IMR-90 (cell line): ENCODE results near the gene SFTA2. TPM values are rescaled to one million over a fixed set of nuclear protein-coding genes. Genes with fewer than 3 reads are reported as not detected.

Experiments used
- ATAC-seq: fragments of 200-7000 bp; cut with Tn5 transposase; 2 replicates; pipeline ENCODE4 v1.9.1; 2020; ENCODE audit warnings: low read depth, mild to moderate bottlenecking, moderate library complexity
- BruUV-seq: library from RNA; stranded (reverse); fragments of 400-500 nt; replicated peaks from 2 replicates; lab custom pipeline; 2021; lab: Mats Ljungman, UMichigan
- CTCF ChIA-PET: fragments of 300-600 bp; formaldehyde crosslinking; extraction: SDS; loops from one replicate; lab custom pipeline; 2021; ENCODE audit warnings: antibody characterized with exemption; lab: Yijun Ruan, JAX
- POLR2A ChIA-PET: fragments of 300-600 bp; sonication (Branson Sonifier 250); formaldehyde crosslinking; loops from one replicate; lab custom pipeline; 2022; ENCODE audit warnings: antibody characterized with exemption; ENCODE audit not compliant: unreplicated experiment; lab: Charles Lee
- DNase-seq: peaks from one replicate; pipeline ENCODE4 v3.0.0; 2013
- H2AFZ ChIP-seq: replicated peaks from 2 replicates; pipeline ENCODE3; 2013; ENCODE audit warnings: low read length, mild to moderate bottlenecking; ENCODE audit not compliant: poor library complexity
- H2AK5ac ChIP-seq: 2 replicates; pipeline ENCODE4 v1.6.1; 2013; ENCODE audit warnings: low read depth, low read length, inconsistent platforms
- H2AK9ac ChIP-seq: replicated peaks from 2 replicates; pipeline ENCODE3; 2013; ENCODE audit warnings: mild to moderate bottlenecking, low read depth, low read length, moderate library complexity; ENCODE audit not compliant: poor library complexity
- H2BK120ac ChIP-seq: 2 replicates; pipeline ENCODE4 v1.6.1; 2013; ENCODE audit warnings: low read depth, low read length, inconsistent platforms
- H2BK15ac ChIP-seq: 3 replicates; pipeline ENCODE4 v1.6.1; 2013; ENCODE audit warnings: low read depth, low read length, inconsistent platforms
- H2BK20ac ChIP-seq: 2 replicates; pipeline ENCODE4 v1.6.1; 2013; ENCODE audit warnings: low read depth, mild to moderate bottlenecking, inconsistent platforms, low read length, moderate library complexity
- H2BK5ac ChIP-seq: 2 replicates; pipeline ENCODE4 v1.6.1; 2013; ENCODE audit warnings: mild to moderate bottlenecking, low read depth, low read length, inconsistent platforms; ENCODE audit not compliant: poor library complexity, severe bottlenecking
- H3K14ac ChIP-seq: replicated peaks from 2 replicates; pipeline ENCODE4 v1.6.1; 2013; ENCODE audit warnings: low read depth, low read length, inconsistent platforms
- H3K18ac ChIP-seq: 2 replicates; pipeline ENCODE4 v1.6.1; 2013; ENCODE audit warnings: low read depth, low read length, control low read depth
- H3K23ac ChIP-seq: 2 replicates; pipeline ENCODE4 v1.6.1; 2013; ENCODE audit warnings: low read depth, low read length, inconsistent platforms
- H3K27ac ChIP-seq: 2 replicates; pipeline ENCODE4 v1.5.1; 2013; ENCODE audit warnings: mild to moderate bottlenecking, control low read depth, low read length; ENCODE audit not compliant: insufficient read depth
- H3K27me3 ChIP-seq: 2 replicates; pipeline ENCODE4 v1.6.1; 2013; ENCODE audit warnings: low read length; ENCODE audit not compliant: control insufficient read depth, insufficient read depth
- H3K36me3 ChIP-seq: 2 replicates; pipeline ENCODE4 v1.6.1; 2013; ENCODE audit warnings: low read length, mixed read lengths; ENCODE audit not compliant: control insufficient read depth, insufficient read depth
- H3K4ac ChIP-seq: 2 replicates; pipeline ENCODE4 v1.6.1; 2013; ENCODE audit warnings: low read depth, low read length, inconsistent platforms
- H3K4me1 ChIP-seq: 2 replicates; pipeline ENCODE4 v1.6.1; 2013; ENCODE audit warnings: low read length, mixed read lengths; ENCODE audit not compliant: control insufficient read depth, insufficient read depth
- H3K4me2 ChIP-seq: 2 replicates; pipeline ENCODE4 v1.6.1; 2013; ENCODE audit warnings: low read depth, mild to moderate bottlenecking, control low read depth, low read length, moderate library complexity
- H3K4me3 ChIP-seq: 2 replicates; pipeline ENCODE4 v1.5.1; 2013; ENCODE audit warnings: low read depth, mild to moderate bottlenecking, control low read depth, low read length, moderate library complexity; ENCODE audit not compliant: insufficient read depth
- H3K56ac ChIP-seq: 2 replicates; pipeline ENCODE4 v1.6.1; 2013; ENCODE audit warnings: low read length, inconsistent platforms; ENCODE audit not compliant: insufficient read depth; ENCODE audit errors: extremely low read depth
- H3K79me1 ChIP-seq, 2 experiments: 2 replicates each; pipeline ENCODE4 v1.6.1; 2013; ENCODE audit warnings: low read length in 2 of 2, inconsistent platforms in 1 of 2, low read depth in 1 of 2
- H3K9ac ChIP-seq: 2 replicates; pipeline ENCODE4 v1.6.1; 2013; ENCODE audit warnings: low read depth, low read length, control low read depth
- H3K9me1 ChIP-seq: 2 replicates; pipeline ENCODE4 v1.6.1; 2013; ENCODE audit warnings: low read length, inconsistent platforms; ENCODE audit not compliant: insufficient read depth
- H3K9me3 ChIP-seq: 2 replicates; pipeline ENCODE4 v1.6.1; 2013; ENCODE audit warnings: low read length; ENCODE audit not compliant: control insufficient read depth, insufficient read depth
- H4K20me1 ChIP-seq: 2 replicates; pipeline ENCODE4 v1.6.1; 2013; ENCODE audit warnings: low read length, inconsistent platforms; ENCODE audit not compliant: insufficient read depth
- H4K5ac ChIP-seq: 2 replicates; pipeline ENCODE4 v1.6.1; 2013; ENCODE audit warnings: mild to moderate bottlenecking, low read depth, low read length, control low read depth
- H4K8ac ChIP-seq, 2 experiments: 2 replicates each; pipeline ENCODE4 v1.6.1; 2013; ENCODE audit warnings: low read depth in 2 of 2, low read length in 2 of 2, control low read depth in 1 of 2, inconsistent platforms in 1 of 2
- H4K91ac ChIP-seq: 2 replicates; pipeline ENCODE4 v1.6.1; 2013; ENCODE audit warnings: low read depth, low read length, inconsistent platforms; ENCODE audit not compliant: insufficient read depth
- BHLHE40 ChIP-seq: fragments of 150-350 bp; IDR thresholded peaks from 2 replicates; pipeline ENCODE4 v1.6.1; 2016; ENCODE audit warnings: mild to moderate bottlenecking, low read depth, low read length
- CEBPB ChIP-seq: IDR thresholded peaks from 2 replicates; pipeline ENCODE4 v1.6.1; 2012; ENCODE audit warnings: low read depth, low read length, improper control_type of control experiment
- CHD1 ChIP-seq: IDR thresholded peaks from 2 replicates; pipeline ENCODE4 v1.6.1; 2012; ENCODE audit warnings: low read depth, low read length, improper control_type of control experiment
- CTCF ChIP-seq: conservative IDR thresholded peaks from 2 replicates; pipeline ENCODE4 v1.5.1; 2012; ENCODE audit warnings: mild to moderate bottlenecking, low read depth, low read length, improper control_type of control experiment
- ELK1 ChIP-seq: fragments of 150-350 bp; IDR thresholded peaks from 2 replicates; pipeline ENCODE4 v1.6.1; 2016; ENCODE audit warnings: low read depth, mild to moderate bottlenecking, low read length, moderate library complexity, borderline replicate concordance
- FOS ChIP-seq: fragments of 150-350 bp; IDR thresholded peaks from 2 replicates; pipeline ENCODE4 v1.6.1; 2016; ENCODE audit warnings: low read depth, low read length
- MAFK ChIP-seq: IDR thresholded peaks from 2 replicates; pipeline ENCODE4 v1.6.1; 2012; ENCODE audit warnings: low read depth, low read length, improper control_type of control experiment
- MAZ ChIP-seq: IDR thresholded peaks from 2 replicates; pipeline ENCODE4 v1.6.1; 2012; ENCODE audit warnings: low read depth, mild to moderate bottlenecking, low read length, improper control_type of control experiment, moderate library complexity, borderline replicate concordance
- MXI1 ChIP-seq: IDR thresholded peaks from 2 replicates; pipeline ENCODE4 v1.6.1; 2012; ENCODE audit warnings: low read depth, mild to moderate bottlenecking, low read length, moderate library complexity, borderline replicate concordance
- NFE2L2 ChIP-seq: fragments of 150-350 bp; IDR thresholded peaks from 2 replicates; pipeline ENCODE4 v1.6.1; 2016; ENCODE audit warnings: low read depth, mild to moderate bottlenecking, low read length
- POLR2A ChIP-seq: IDR thresholded peaks from 2 replicates; pipeline ENCODE4 v1.6.1; 2012; ENCODE audit warnings: mild to moderate bottlenecking, low read depth, low read length
- RAD21 ChIP-seq: IDR thresholded peaks from 2 replicates; pipeline ENCODE4 v1.6.1; 2012; ENCODE audit warnings: low read length, improper control_type of control experiment
- RCOR1 ChIP-seq: IDR thresholded peaks from 2 replicates; pipeline ENCODE4 v1.6.1; 2012; ENCODE audit warnings: mild to moderate bottlenecking, low read length, improper control_type of control experiment; ENCODE audit not compliant: insufficient replicate concordance
- RFX5 ChIP-seq: IDR thresholded peaks from 2 replicates; pipeline ENCODE4 v1.8.0; 2012; ENCODE audit warnings: low read depth, mild to moderate bottlenecking, low read length, moderate library complexity
- SMC3 ChIP-seq: fragments of 150-350 bp; IDR thresholded peaks from 2 replicates; pipeline ENCODE4 v1.6.1; 2016; ENCODE audit warnings: low read depth, mild to moderate bottlenecking, antibody characterized with exemption, low read length, moderate library complexity
- USF2 ChIP-seq: fragments of 150-350 bp; IDR thresholded peaks from 2 replicates; pipeline ENCODE4 v1.6.1; 2017; ENCODE audit warnings: mild to moderate bottlenecking, antibody characterized with exemption, low read length, low read depth
- WGBS, 2 experiments: methylation state at CpG; one replicate each; pipeline versions ENCODE4 v1.1.5 to v1.1.7; 2013; ENCODE audit warnings: missing lambda C conversion rate in 2 of 2; ENCODE audit not compliant: insufficient read length in 1 of 2; ENCODE audit errors: extremely low coverage in 2 of 2; 5-methylcytosine and 5-hydroxymethylcytosine counted together
- dilution Hi-C: fragments of 300-500 bp; cut with HindIII; formaldehyde crosslinking; loops from one replicate; pipeline ENCODE4 v1.14.3; 2018; ENCODE audit warnings: low sequenced_read_pairs; ENCODE audit not compliant: unreplicated experiment
- in situ Hi-C: fragments of 300-500 bp; cut with MboI; formaldehyde crosslinking; loops from 3 replicates; pipeline ENCODE4 v1.14.3; 2019; ENCODE audit warnings: low sequenced_read_pairs, inconsistent platforms, mixed read lengths
- intact Hi-C: fragments of 100-400 bp; cut with micrococcal nuclease; formaldehyde crosslinking; loops from 2 replicates; pipeline ENCODE4 v1.10.0; 2022
- polyA plus RNA-seq, 3 experiments: library from polyadenylated mRNA; depleted of rRNA; stranded (reverse); fragments of >200 nt; gene quantifications; 2 replicates each; pipeline ENCODE4 v1.2.3, GENCODE V29; 2012; ENCODE audit warnings: low replicate concordance in 1 of 3
- total RNA-seq: library from RNA; depleted of rRNA; stranded (reverse); fragments of >200 nt; gene quantifications from 2 replicates; pipeline ENCODE4 v1.2.3, GENCODE V29; 2012

The SFTA2 gene
- total and polyA plus RNA-seq, 2 of the 4 experiments (the other 2 are of a cell fraction), result not detected

DNA sequence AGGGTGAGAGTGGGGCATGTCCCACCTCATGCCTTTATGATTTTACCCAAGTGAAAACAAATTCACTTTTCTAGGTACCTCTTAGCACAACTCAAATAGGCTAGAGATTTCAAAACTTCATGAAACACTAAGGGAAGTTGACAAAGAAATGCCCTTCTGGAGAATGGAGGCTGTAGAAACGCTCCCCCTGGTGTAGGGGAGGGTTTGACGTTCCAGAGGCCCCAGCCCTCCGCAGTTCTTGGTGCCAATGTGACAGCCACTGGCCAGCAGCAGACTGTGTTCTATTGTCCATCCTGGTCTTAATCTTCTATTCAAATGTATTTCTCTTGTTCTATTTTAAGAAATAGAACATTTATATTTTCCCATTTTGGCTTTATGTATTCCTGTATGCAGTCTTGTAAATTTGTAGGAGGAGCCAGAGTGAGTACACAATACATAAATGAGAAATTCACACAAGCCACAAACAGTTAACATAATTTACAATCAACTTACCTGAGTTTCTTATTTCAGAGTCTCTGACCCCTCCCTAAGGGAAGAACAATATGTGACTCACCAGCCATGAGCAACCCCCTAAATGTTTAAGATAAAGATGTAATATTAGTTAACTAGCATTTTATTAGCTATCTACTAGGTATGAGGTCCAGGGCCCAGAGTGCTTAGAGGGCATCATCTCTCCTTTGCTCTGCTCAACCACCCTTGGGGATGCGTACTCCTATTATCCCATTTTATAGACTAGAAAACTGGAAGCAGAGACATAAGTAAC, 42.7 kb upstream of the SFTA2 start:
- TF ChIP-seq CTCF (no peak), RFX5 (no peak), RCOR1 (no peak), NFE2L2 (no peak), MXI1 (no peak), SMC3 (no peak), ELK1 (no peak), CEBPB (no peak), MAFK (no peak), BHLHE40 (no peak), MAZ (no peak), POLR2A (no peak), CHD1 (no peak), RAD21 (no peak), FOS (no peak), USF2 (no peak)
- Histone ChIP-seq H2BK120ac (no peak overlapping the region), H3K4me3 (no peak overlapping the region), H3K18ac (no peak overlapping the region), H3K23ac (no peak overlapping the region), H2AK9ac (no peak overlapping the region), H3K27me3 (peaks cover 26% of the 10 kb centered on the region), H3K4ac (no peak overlapping the region), H3K36me3 (no peaks in the 10 kb centered on the region), H3K27ac (no peak overlapping the region), H3K56ac (no peak overlapping the region), H4K8ac (no peak overlapping the region), H4K91ac (no peak overlapping the region), H3K9ac (no peak overlapping the region), H3K4me1 (no peaks in the 10 kb centered on the region), H3K4me2 (no peak overlapping the region), H4K5ac (no peak overlapping the region), H2AK5ac (no peak overlapping the region), H2AFZ (no peak overlapping the region), H2BK5ac (no peak overlapping the region), H2BK15ac (no peak overlapping the region), H4K20me1 (no peaks in the 10 kb centered on the region), H3K14ac (no peak overlapping the region), H3K9me1 (no peaks in the 10 kb centered on the region), H2BK20ac (no peak overlapping the region), H3K9me3 (no peaks in the 10 kb centered on the region), H3K79me1 (no peaks in the 10 kb centered on the region)
- intact Hi-C loops (no loop called here), in situ Hi-C loops (no loop called here), dilution Hi-C loops (no loop called here)
- no TSS peak for BruUV-seq
- no CpG with 5 or more reads among the region's 4 CpGs for WGBS, 2 experiments
- ATAC-seq (no peak), DNase-seq (no peak)
- ChIA-PET POLR2A (no interaction called here), CTCF (no interaction called here)
